ENCODE measurements around the gene GNMT.

The GNMT gene

GRCh38 chr6:42987533-42988451, 27.2 kb downstream of the GNMT start:
- peaks cover 43% of the 10 kb centered on the region for H3K4me1 ChIP-seq (ENCODE audit: insufficient read depth, low read length, poor library complexity, severe bottlenecking)
- peak overlapping the region; percentile 53 for H3K4me3 ChIP-seq (ENCODE audit: low read length, poor library complexity, severe bottlenecking)
- TF ChIP-seq CTCF (conservative IDR thresholded peaks at IDR 0.05; ENCODE audit: low read length) (no peak), EZH2phosphoT487 (IDR thresholded peaks at IDR 0.05; ENCODE audit: borderline replicate concordance) (no peak)
- H3K79me2 ChIP-seq (ENCODE audit: insufficient read depth, low read length), result peaks cover 45% of the 10 kb centered on the region
- no peaks in the 10 kb centered on the region for H3K27me3 ChIP-seq (ENCODE audit: insufficient read depth, low read length, poor library complexity, severe bottlenecking)
- no peak overlapping the region for H2AFZ ChIP-seq (ENCODE audit: low read length)
- H4K20me1 ChIP-seq (ENCODE audit: insufficient read depth, low read length, poor library complexity, severe bottlenecking), result peaks cover 5% of the 10 kb centered on the region
- H3F3A ChIP-seq (ENCODE audit: low read depth), result no peaks in the 10 kb centered on the region
- no peaks in the 10 kb centered on the region for H3K9me3 ChIP-seq (ENCODE audit: insufficient read depth, low read depth, low read length)
- peak overlapping the region; percentile 90 for H3K4me2 ChIP-seq (ENCODE audit: low read depth, low read length, poor library complexity, severe bottlenecking)
- H3K36me3 ChIP-seq (ENCODE audit: insufficient read depth, low read length), result peaks cover 3% of the 10 kb centered on the region; the same call in 1 of the 2 replicates
- H3K9me2 ChIP-seq (replicated peaks; ENCODE audit: low read depth, low read length), result no peaks in the 10 kb centered on the region
- H3K9ac ChIP-seq (ENCODE audit: low read depth, low read length, poor library complexity, severe bottlenecking), result peak overlapping the region; percentile 53

- H3K4me1 ChIP-seq (ENCODE audit: insufficient read depth, low read length, poor library complexity, severe bottlenecking), result peaks cover 43% of the 10 kb centered on the region
- no peaks in the 10 kb centered on the region for H3K27me3 ChIP-seq (ENCODE audit: insufficient read depth, low read length, poor library complexity, severe bottlenecking)
- H3K9me3 ChIP-seq (ENCODE audit: insufficient read depth, low read depth, low read length), result no peaks in the 10 kb centered on the region
- peaks cover 5% of the 10 kb centered on the region for H4K20me1 ChIP-seq (ENCODE audit: insufficient read depth, low read length, poor library complexity, severe bottlenecking)
- no peaks in the 10 kb centered on the region for H3F3A ChIP-seq (ENCODE audit: low read depth)
- H3K4me3 ChIP-seq (ENCODE audit: low read length, poor library complexity, severe bottlenecking), result no peak overlapping the region
- H2AFZ ChIP-seq (ENCODE audit: low read length), result no peak overlapping the region
- H3K79me2 ChIP-seq (ENCODE audit: insufficient read depth, low read length), result peaks cover 46% of the 10 kb centered on the region
- TF ChIP-seq CTCF (conservative IDR thresholded peaks at IDR 0.05; ENCODE audit: low read length) (no peak), EZH2phosphoT487 (IDR thresholded peaks at IDR 0.05; ENCODE audit: borderline replicate concordance) (no peak)
- H3K9me2 ChIP-seq (replicated peaks; ENCODE audit: low read depth, low read length), result no peaks in the 10 kb centered on the region
- peaks cover 3% of the 10 kb centered on the region; the same call in 1 of the 2 replicates for H3K36me3 ChIP-seq (ENCODE audit: insufficient read depth, low read length)
- no peak overlapping the region for H3K9ac ChIP-seq (ENCODE audit: low read depth, low read length, poor library complexity, severe bottlenecking)
- H3K4me2 ChIP-seq (ENCODE audit: low read depth, low read length, poor library complexity, severe bottlenecking), result peak overlapping the region; percentile 90
Measured at GRCh38 chr6:42988486-42989020, 28.0 kb downstream of the GNMT start.

GRCh38 chr6:42989923-42990322, 29.4 kb downstream of the GNMT start:
- Histone ChIP-seq H3K4me1 (ENCODE audit: insufficient read depth, low read length, poor library complexity, severe bottlenecking) (peaks cover 38% of the 10 kb centered on the region), H3K4me3 (ENCODE audit: low read length, poor library complexity, severe bottlenecking) (no peak overlapping the region), H3F3A (ENCODE audit: low read depth) (no peaks in the 10 kb centered on the region), H3K9ac (ENCODE audit: low read depth, low read length, poor library complexity, severe bottlenecking) (no peak overlapping the region), H3K9me3 (ENCODE audit: insufficient read depth, low read depth, low read length) (no peaks in the 10 kb centered on the region), H2AFZ (ENCODE audit: low read length) (no peak overlapping the region), H3K4me2 (ENCODE audit: low read depth, low read length, poor library complexity, severe bottlenecking) (no peak overlapping the region), H3K9me2 (replicated peaks; ENCODE audit: low read depth, low read length) (no peaks in the 10 kb centered on the region), H3K36me3 (ENCODE audit: insufficient read depth, low read length) (peaks cover 3% of the 10 kb centered on the region; the same call in 1 of the 2 replicates), H4K20me1 (ENCODE audit: insufficient read depth, low read length, poor library complexity, severe bottlenecking) (peaks cover 5% of the 10 kb centered on the region), H3K79me2 (ENCODE audit: insufficient read depth, low read length) (peaks cover 45% of the 10 kb centered on the region), H3K27me3 (ENCODE audit: insufficient read depth, low read length, poor library complexity, severe bottlenecking) (no peaks in the 10 kb centered on the region)
- no peak for TF ChIP-seq EZH2phosphoT487 (IDR thresholded peaks at IDR 0.05; ENCODE audit: borderline replicate concordance)
- no peak for TF ChIP-seq CTCF (conservative IDR thresholded peaks at IDR 0.05; ENCODE audit: low read length)
